ENCODE results near the gene ASGR2. TPM values are rescaled to one million over a fixed set of nuclear protein-coding genes. Genes with fewer than 3 reads are reported as not detected.

The ASGR2 gene

GRCh38 chr17:7056386-7056785, 58.2 kb downstream of the ASGR2 start:
- H2BK12ac ChIP-seq (ENCODE audit: low read length): no peak overlapping the region
- H3K4ac ChIP-seq (ENCODE audit: low read length): no peak overlapping the region
- no peak overlapping the region for H3K9ac ChIP-seq (ENCODE audit: low read depth, low read length, poor library complexity)
- no peak overlapping the region for H3K4me2 ChIP-seq (ENCODE audit: insufficient read depth, low read length, poor library complexity, severe bottlenecking)
- H2BK15ac ChIP-seq (ENCODE audit: low read length): no peak overlapping the region
- no peak overlapping the region for H3K4me3 ChIP-seq (ENCODE audit: low read length in 2 of 2)
- H2AFZ ChIP-seq (ENCODE audit: low read length): no peak overlapping the region
- H2AK5ac ChIP-seq (ENCODE audit: low read depth, low read length): no peak overlapping the region
- H3K79me1 ChIP-seq (ENCODE audit: low read depth, low read length): no peaks in the 10 kb centered on the region
- no peak overlapping the region for H3K27ac ChIP-seq (replicated peaks; ENCODE audit: low read length)
- DNase-seq (ENCODE audit: low spot score): no peak
- no peak overlapping the region for H2BK120ac ChIP-seq (ENCODE audit: low read depth, low read length)
- no peak overlapping the region for H2BK5ac ChIP-seq (ENCODE audit: low read length)
- WGBS, 2 donors (ENCODE audit: extremely low coverage in 2 of 2, insufficient read length in 2 of 2, insufficient replicate concordance in 1 of 2): no CpG with 5 or more reads among the region's 4 CpGs
- no peak overlapping the region for H4K8ac ChIP-seq (ENCODE audit: low read depth, low read length)
- no peak overlapping the region for H3K18ac ChIP-seq (ENCODE audit: low read length)
- H3K27me3 ChIP-seq (ENCODE audit: control insufficient read depth in 3 of 3, insufficient read depth in 3 of 3, low read depth in 1 of 3, low read length in 3 of 3): peaks cover 0 to 12% (median 0%) of the 10 kb centered on the region in 3 experiments
- no peak overlapping the region for H4K91ac ChIP-seq (ENCODE audit: low read depth, low read length, poor library complexity)
- no peak overlapping the region for H3K23ac ChIP-seq (ENCODE audit: low read depth, low read length, poor library complexity)
- H3K36me3 ChIP-seq (replicated peaks in 1 of 2; ENCODE audit: control insufficient read depth in 2 of 2, insufficient read depth in 2 of 2, low read length in 2 of 2): no peaks in the 10 kb centered on the region
- no peak overlapping the region for H3K14ac ChIP-seq (ENCODE audit: low read length)
- no peaks in the 10 kb centered on the region for H3K9me3 ChIP-seq (replicated peaks in 1 of 2; ENCODE audit: control insufficient read depth in 2 of 2, insufficient read depth in 1 of 2, low read depth in 1 of 2, low read length in 2 of 2)
- no peaks in the 10 kb centered on the region for H3K4me1 ChIP-seq (ENCODE audit: control insufficient read depth in 2 of 2, insufficient read depth in 1 of 2, low read depth in 1 of 2, low read length in 2 of 2)

Small RNA genes lying within 50 kb of the gene (small RNA-seq; reads per million reads assigned to genes)
- gene AC120057.1 (ENCODE audit: insufficient read depth): not detected
